GM23338 (cell line): ENCODE measurements around the gene FAM120A. TPM values are rescaled to one million over a fixed set of nuclear protein-coding genes. Genes with fewer than 3 reads are reported as not detected.

Experiments
- EZH2phosphoT487 ChIP-seq: fragments of 200-600 bp; sonication (generic); IDR thresholded peaks from one replicate; pipeline ENCODE4 v1.8.1; 2018; ENCODE audit warnings: antibody characterized with exemption; ENCODE audit not compliant: unreplicated experiment
- REST ChIP-seq: IDR thresholded peaks from one replicate; pipeline ENCODE4 v1.6.1; 2018; ENCODE audit warnings: antibody characterized with exemption; ENCODE audit not compliant: unreplicated experiment
- microRNA-seq: library from miRNA; unstranded; fragments of <30 nt; microRNA quantifications from one replicate; pipeline ENCODE4, GENCODE V29; 2017
- polyA plus RNA-seq: library from polyadenylated mRNA; unstranded; fragments of >200 nt; fragmentation: Nextera tagmentation; extraction: Ambion mirVana; gene quantifications from 2 replicates; pipeline ENCODE4 v1.2.1, GENCODE V29; 2016
- small RNA-seq: library from RNA; depleted of rRNA; stranded (forward); fragments of <200 nt; gene quantifications from one replicate; pipeline ENCODE3, GENCODE V24; 2014; ENCODE audit warnings: low replicate concordance
- total RNA-seq: library from RNA; depleted of rRNA; stranded (reverse); fragments of >200 nt; shearing (Covaris generic); gene quantifications from 2 replicates; pipeline ENCODE4 v1.2.3, GENCODE V29; 2014; rRNA removed

The FAM120A gene
- total and polyA plus RNA-seq, 2 experiments from 2014 or later = 28.2 to 52.5 TPM

GRCh38 chr9:93614830-93615468, 163.5 kb downstream of the FAM120A start (continued):
- TF ChIP-seq REST (no peak), EZH2phosphoT487 (no peak)

Small RNA genes lying within 50 kb of the gene (microRNA-seq; reads per million reads assigned to microRNA genes)
- gene MIR548AU = not detected

Small RNA genes lying within 50 kb of the gene (small RNA-seq; reads per million reads assigned to genes)
- not detected for gene RF00019

Other genes with a start within 250 kb of the FAM120A start
- gene FAM120AOS, start 1.9 kb downstream of the FAM120A start, total RNA-seq = 38.1 and 40.4 TPM in 2 replicates
- 27.5 and 31.5 TPM in 2 replicates for gene FAM120AOS, start 1.9 kb downstream of the FAM120A start, polyA plus RNA-seq
- gene PHF2, start 124.9 kb downstream of the FAM120A start, total RNA-seq = 8.9 and 11.8 TPM in 2 replicates
- 4.3 and 5.0 TPM in 2 replicates for gene PHF2, start 124.9 kb downstream of the FAM120A start, polyA plus RNA-seq